HG02840 (cell line): Measurements from ENCODE around the gene MOB1B.
"Not testable (repeated sequence)": the region's sequence is repeated elsewhere in the genome, so short reads cannot be mapped to it uniquely, and the experiment has no call there.

Source experiments
- ATAC-seq: cut with Tn5 transposase; IDR thresholded peaks from one replicate; pipeline ENCODE4 v1.9.1; 2021; ENCODE audit warnings: mild to moderate bottlenecking, moderate library complexity, moderate number of reproducible peaks; ENCODE audit not compliant: unreplicated experiment, low FRiP score

MOB1B gene

DNA sequence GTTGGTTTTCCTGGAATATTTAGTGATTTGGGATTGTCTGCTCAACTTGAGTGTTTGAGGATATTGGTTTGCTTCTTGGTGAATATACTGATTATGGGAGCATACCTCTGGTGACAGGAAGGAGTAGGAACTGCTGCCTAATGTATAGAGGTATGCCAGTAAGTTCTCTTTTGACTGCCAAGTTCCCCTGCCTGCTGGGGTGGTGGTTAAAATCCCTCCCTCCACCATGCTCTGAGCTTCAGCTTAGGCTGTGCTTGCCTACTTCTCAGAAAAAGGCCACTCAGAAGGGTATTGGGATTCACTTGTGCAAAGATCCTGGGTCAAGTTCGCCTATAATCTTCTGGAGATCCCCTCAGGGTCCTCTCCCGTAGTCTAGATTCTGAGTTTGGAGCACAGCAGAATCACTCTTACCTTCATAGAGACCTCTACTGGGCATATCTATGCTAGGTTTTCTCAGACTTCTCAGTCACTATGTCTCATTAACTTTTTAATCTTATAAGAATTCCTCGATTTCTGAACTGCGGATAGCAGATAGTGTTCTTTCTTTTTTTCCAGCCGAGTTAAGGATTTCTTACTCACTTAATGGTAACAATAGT lies 46.6 kb downstream of the MOB1B start:
- no peak for ATAC-seq

- ATAC-seq, result no peak
These were observed 51.9 kb downstream of the MOB1B start for GRCh38 chr4:70954032-70954431.

DNA sequence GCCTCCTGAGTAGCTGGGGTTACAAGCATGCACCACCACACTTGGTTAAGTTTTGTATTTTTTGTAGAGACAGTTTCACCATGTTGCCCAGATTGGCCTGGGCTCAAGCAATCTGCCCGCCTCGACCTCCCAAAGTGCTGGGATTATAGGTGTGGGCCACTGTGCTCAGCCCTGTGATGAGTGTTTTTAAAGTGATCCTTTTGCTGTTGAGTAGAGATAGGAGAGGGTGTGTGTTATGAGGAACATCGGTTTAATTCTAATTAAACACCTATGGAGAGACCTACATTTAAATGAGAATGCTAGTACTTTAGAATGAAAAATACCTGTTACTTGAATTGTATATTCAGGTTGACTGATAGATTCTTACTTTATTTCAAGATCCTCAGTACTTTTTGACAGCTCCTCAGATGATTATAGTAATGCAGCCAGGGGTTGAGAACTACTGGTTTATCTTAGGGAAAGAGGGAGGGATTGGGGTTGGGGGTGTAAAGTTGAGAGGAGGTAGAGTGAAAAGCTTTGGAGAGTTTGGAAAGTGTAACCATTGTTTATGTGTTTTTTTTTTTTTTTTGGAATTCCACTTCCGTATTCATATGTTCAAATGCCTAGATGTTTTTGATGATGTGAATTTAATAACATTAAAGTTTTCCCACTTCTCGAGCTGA lies 54.5 kb downstream of the MOB1B start:
- ATAC-seq, result no peak

DNA sequence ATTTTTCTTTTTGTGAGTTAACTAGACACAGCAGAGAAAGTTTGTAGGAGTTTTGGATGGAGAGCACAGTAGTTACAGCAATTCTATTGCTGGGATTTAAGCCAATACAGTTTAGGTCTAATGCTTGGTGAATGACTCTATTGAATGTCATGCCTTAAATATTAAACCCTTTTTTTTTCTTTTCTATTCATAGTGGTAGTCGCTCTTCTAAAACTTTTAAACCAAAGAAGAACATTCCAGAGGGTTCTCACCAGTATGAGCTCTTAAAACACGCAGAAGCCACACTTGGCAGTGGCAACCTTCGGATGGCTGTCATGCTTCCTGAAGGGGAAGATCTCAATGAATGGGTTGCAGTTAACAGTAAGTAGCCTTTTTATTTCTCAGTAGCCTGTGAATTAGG lies 56.5 kb downstream of the MOB1B start:
- ATAC-seq, result no peak

DNA sequence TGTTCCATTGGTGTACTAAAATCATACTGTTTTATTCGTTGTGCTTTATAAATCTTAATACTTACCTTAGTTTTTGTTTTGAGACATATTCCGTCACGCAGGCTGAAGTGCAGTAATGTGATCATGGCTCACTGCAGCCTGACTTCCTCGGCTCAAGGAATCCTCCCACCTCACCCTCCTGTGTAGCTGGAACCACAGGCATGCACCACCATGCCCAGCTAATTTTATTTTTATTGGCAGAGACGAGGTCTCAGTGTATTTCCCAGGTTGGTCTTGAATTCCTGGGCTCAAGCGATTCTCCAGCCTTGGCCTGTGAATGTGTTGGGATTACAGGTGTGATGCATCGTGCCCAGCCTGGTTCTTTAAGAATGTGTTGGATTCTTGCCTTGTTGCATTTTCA lies 66.9 kb downstream of the MOB1B start:
- ATAC-seq, result no peak

DNA sequence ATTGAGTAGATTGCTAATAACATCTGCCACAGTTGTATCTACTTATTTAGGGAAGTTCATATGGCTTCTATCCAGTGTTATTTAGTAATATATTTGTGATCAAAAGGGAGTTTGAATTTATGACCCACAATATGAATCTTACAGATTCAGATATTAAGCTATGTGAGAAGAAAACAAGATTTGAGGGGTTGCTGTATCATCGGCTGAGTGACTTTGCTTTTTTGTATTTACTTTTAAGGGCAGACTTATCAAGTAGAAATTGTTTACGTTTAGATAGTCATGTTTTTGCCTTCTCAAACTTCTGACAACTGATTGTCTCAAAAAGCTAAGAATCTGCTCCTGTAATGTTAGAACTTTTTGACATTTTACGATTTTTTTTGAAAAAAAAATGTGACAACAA lies 74.1 kb downstream of the MOB1B start:
- no peak for ATAC-seq

DNA sequence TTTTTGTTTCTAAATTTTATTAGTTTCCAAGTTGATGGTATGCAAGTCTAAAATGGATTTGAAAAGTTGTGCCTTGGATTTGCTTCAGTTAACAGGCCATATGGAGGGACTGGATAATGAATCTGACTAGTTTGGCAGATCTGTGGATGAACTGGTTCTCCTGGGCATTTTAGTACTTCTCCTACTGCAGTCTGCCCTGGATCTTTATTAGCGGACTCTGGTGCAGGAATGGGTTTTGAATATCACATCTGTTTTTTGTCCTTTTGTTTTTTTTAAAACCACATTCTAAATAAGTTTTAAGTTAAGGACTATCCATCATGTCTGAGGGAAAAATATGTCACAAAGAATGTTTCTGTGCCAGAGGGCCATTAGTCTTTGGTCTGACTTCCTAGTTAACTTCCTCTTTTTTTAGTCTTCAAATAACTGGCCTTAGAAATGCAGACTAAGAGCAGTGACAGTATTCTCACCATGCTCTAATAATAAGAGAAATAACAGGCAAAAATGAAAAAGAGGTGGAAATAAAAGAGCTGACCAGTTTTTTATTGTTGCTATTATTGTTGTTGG lies 77.4 kb downstream of the MOB1B start:
- ATAC-seq, result no peak

DNA sequence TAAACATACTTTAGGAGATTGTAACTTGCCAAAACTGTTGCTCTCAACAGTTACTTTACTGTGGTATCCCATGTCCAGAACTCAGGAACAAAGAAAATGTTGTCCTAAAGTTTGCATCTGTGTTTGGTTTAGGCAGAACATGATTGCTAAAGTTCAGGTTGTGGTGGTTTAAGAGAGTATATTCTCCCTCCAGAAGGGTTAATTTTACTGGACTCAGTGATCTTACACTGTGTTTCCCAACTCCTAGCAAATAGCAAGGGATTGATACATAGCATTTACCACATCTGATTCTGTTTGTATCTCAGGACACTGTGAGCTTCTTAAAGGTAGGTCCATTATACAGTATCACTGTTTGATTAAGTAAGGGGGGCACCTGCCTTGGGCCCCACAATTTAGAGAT lies 78.0 kb downstream of the MOB1B start:
- ATAC-seq, result no peak

- ATAC-seq, result no peak
These were observed 81.9 kb downstream of the MOB1B start for GRCh38 chr4:70984106-70984505.

DNA sequence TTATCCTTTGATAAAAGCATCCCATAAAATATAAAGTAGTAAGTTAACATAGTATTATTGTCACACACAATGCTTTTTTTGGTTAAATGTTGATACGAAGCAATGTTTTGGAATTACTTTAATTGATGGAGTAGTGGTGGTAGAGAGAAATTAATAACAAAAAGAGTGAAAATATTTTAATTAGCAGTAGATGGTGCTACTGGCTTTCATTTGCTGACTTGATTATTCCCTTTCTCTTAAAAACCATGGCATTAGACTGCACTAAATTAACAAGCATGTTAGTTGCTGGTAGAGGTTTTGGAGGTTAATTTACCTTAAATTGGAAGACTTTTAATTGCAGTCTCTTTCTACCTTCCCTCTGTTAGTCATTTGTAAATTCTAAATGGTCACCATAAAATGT lies 82.4 kb downstream of the MOB1B start:
- ATAC-seq, result no peak

DNA sequence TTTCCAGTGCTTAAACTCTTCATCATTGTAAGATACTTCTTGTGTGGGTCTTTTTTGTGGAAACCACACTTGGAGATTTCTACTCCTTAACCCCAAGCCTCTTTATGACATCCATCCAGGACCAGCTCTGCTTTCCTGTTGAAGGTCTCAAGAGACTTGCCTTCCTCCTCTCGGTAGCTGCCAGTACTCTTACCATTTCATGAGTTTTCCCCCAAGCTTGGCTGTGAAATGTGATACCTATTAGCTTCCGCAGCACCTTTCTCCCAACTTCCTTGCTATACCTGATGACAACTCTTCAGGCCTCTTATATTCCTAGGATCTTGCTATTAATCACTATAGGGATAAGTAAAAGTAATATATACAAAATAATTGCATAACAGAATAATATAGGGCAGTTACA lies 89.4 kb downstream of the MOB1B start:
- no peak for ATAC-seq

DNA sequence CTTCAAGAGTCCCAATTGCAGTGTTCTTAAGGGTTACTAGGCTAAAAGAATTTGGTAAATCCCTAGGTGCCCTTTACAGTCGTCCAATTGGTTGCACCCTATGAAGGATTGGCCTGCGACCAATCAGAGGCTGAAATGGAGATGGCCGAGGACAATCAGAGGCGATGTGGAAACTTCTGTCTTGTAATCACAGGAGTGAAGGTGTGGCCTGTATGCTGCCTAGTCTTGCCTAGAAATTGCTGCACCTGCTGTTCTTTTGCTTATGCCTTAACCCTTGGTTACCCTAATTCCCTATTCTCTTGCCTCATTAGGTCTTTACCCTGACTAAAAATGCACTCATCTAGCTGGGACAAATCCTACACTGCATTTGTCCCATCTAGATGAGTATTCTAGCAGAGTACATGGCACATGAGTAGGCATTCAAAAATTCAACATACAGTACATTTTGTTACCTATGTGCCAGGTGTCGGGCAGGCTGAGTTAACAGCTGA lies 90.3 kb downstream of the MOB1B start:
- no peak for ATAC-seq

- peak; percentile 74 for ATAC-seq
These were observed 91.3 kb downstream of the MOB1B start, which contains the start of gene DCK for GRCh38 chr4:70993181-70994068. Gene DCK, plus strand, starts transcription at chr4:70993649. Its CDS starts 187 bp downstream, at chr4:70993836.

DNA sequence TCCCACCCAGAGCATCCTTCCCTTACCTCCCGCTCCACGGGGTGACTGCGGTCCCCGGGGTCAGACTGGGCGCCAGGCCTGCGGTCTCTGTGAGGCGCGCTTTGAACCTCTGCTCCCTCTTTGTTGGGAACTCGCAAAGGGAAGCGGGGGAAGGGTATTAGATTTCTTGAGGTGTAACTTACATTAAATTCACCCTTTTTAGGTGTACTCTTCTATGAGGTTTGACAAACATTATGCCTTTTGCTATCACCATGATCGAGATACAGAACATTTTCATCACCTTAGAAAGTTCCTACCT lies 91.8 kb downstream of the MOB1B start:
- no peak for ATAC-seq

DNA sequence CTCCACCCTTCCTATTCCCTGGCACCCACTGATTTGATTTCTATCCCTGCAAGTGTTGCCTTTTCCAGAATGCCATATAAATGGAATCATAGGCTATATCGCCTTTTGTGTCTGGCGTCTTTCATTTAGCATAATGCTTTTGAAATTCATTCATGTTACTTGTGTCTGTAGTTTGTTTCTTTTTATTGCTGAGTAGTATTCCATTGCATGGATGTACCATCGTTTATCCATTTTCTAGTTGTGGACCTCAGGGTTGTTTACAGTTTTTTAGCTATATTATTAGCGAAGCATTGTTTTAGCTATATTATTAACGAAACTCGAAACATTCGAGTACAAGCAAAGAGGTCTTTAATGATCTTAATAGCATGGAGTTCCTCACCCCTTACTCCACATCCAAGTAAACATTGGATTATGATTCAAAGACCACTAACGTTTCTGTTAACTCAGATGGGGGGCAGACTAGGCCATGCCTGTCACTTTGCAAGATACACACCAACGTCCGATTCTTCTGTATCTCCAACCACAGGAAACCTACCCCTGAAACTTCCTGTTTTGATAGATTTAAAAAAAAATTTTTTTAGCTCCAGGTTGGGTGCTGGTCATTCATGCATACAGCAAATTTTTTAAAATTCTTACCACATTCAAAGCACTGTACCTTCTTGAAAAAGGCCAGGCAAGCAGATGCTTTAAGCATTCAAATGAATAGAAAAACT lies 92.4 kb downstream of the MOB1B start:
- peak; percentile 41 for ATAC-seq

- no peak for ATAC-seq
These were observed 93.8 kb downstream of the MOB1B start for GRCh38 chr4:70996018-70996360.

DNA sequence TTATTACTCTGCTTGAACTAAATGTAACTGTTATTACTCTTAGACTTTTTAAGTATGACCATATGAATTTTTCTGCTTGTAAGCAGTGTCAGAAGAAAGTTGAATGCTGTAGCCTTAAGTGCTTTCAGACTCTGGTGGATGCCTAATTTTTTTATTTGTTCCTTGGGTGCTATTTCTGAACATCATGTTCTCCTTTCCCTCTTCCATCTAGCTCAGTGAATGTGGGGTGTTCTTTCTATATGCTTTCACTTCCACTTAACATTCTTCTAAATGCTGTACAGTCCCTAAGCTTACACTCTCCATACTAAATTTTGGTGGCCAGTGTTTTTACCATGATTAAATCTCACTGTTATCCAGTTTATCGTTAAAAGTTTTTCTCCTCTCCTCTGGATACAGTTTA lies 94.9 kb downstream of the MOB1B start:
- ATAC-seq, result no peak

GRCh38 chr4:70997546-70997945 lies 95.4 kb downstream of the MOB1B start:
- ATAC-seq, result no peak

DNA sequence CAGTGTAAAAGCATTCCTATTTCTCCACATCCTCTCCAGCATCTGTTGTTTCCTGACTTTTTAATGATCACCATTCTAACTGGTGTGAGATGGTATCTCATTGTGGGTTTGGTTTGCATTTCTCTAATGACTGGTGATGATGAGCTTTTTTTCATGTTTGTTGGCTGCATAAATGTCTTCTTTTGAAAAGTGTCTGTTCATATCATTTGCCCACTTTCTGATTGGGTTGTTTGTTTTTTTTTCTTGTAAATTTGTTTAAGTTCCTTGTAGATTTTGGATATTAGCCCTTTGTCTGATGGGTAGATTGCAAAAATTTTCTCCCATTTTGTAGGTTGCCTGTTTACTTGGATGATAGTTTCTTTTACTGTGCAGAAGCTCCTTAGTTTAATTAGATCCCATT lies 97.5 kb downstream of the MOB1B start:
- not testable (repeated sequence) for ATAC-seq

GRCh38 chr4:71001363-71001762 lies 99.2 kb downstream of the MOB1B start:
- not testable (repeated sequence) for ATAC-seq
